H54 (cell line): Measurements from ENCODE around the gene PHETA1.
A peak's percentile ranks its signal among the peaks of the same experiment; 100 is the strongest.
"Not testable (repeated sequence)": the region's sequence is repeated elsewhere in the genome, so short reads cannot be mapped to it uniquely, and the experiment has no call there.

Experiments used
- DNase-seq: peaks from one replicate; pipeline ENCODE4 v3.0.0; 2011; ENCODE audit warnings: low spot score, mixed read lengths; ENCODE audit not compliant: insufficient read length
- FAIRE-seq: peaks from 3 replicates; lab custom pipeline; 2011; peaks lifted over from hg19 to GRCh38; lab: Jason Lieb, UNC
- POLR2A ChIP-seq: IDR thresholded peaks from 2 replicates; pipeline ENCODE4 v1.6.1; 2011; ENCODE audit warnings: low read depth, mild to moderate bottlenecking, low read length

PHETA1 gene

DNA sequence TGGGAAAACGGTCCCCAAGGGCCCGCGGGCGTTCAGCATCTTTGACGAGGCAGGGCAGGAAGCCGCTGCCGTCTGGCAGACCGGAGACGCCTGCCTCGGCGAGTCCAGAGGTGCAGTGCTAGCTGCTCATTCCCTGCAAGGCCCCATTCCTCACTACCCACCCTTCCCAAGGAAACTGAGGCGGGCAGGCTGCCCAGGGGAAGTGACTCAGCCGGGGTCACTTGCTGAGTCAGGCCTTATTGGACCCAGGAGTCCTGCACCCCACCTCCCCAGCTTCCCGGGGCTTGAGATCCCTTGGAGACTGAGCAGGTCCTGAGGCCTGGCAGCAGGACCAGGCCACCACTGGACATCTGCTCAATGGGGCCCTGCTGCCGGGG is 40.5 kb upstream of the PHETA1 start:
- TF ChIP-seq POLR2A: no peak; the same call in 1 of the 2 replicates
- DNase-seq (no peak), FAIRE-seq (no peak)

DNA sequence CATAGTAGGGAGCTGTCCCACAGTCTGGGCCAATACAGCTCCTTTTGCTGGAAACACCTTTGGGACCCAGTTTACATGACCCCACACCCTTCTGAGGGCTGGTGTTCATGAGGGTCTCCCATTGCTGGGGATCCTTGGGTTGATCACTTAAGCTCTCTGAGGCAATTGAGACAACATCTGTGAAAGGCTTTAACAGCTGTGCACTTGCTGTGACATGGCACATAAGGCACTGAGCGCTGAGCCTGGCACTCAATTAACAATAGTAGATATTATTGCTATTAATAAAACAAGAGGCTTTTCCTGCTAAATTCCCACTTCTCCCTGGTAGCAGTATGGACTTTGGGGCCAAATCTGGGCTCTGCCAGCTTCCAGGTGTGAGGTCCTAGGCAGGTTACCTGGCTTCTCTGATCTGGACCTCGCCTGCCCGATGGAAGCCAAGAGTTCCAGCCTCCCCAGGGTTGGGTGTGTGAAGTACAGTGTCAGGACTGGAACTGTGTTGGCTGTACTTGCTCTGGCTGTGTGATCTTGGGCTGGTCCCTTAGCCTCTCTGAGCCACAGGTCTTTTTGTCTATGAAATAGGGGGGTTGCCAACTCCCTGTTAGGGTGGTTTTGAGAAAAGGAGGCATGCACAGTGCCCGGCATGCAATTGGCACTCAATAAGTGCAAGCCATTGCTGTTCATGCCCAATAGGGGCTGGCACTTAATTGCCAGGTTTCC is 39.9 kb upstream of the PHETA1 start:
- DNase-seq: no peak
- FAIRE-seq: no peak
- no peak for TF ChIP-seq POLR2A

GRCh38 chr12:111408116-111408440 is 39.2 kb upstream of the PHETA1 start:
- FAIRE-seq (no peak), DNase-seq (no peak)
- no peak for TF ChIP-seq POLR2A

DNA sequence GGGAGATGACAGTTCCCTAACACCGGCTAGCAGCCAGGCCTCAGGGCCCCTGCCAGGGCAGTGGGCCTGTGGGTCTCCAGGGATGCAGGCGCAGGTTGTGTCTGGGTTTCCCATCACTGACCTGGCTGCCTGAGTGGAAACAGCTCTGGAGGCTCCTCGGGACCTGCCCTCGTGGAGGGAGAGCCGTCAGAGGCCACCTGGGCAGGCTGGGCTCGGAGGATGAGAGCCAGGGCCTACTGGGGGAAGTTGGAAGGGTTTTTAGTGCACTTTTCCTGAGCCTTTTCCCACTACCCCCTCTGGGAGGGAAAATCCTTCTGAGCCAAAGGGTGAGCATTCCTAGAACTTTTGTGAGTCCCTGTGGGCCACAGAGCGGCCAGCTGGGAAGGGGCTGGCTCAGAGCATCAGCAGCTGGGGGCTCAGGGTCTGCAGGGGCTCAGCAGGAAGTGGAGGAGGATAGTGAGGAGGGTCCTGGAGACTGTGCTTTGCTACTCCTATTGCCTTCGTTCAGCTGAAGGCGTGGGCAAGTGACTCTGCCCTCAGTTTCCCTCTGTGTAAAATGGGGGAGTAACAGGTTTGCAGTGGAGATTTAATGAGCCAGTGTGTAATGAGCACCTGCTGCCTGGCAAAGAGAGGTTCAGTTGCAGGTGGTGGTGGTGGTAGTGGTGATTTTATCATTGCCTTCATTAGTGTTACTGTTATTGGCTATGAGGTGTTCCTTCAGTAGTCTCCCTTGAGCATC is 38.7 kb upstream of the PHETA1 start:
- no peak for TF ChIP-seq POLR2A
- no peak for DNase-seq
- FAIRE-seq: no peak

DNA sequence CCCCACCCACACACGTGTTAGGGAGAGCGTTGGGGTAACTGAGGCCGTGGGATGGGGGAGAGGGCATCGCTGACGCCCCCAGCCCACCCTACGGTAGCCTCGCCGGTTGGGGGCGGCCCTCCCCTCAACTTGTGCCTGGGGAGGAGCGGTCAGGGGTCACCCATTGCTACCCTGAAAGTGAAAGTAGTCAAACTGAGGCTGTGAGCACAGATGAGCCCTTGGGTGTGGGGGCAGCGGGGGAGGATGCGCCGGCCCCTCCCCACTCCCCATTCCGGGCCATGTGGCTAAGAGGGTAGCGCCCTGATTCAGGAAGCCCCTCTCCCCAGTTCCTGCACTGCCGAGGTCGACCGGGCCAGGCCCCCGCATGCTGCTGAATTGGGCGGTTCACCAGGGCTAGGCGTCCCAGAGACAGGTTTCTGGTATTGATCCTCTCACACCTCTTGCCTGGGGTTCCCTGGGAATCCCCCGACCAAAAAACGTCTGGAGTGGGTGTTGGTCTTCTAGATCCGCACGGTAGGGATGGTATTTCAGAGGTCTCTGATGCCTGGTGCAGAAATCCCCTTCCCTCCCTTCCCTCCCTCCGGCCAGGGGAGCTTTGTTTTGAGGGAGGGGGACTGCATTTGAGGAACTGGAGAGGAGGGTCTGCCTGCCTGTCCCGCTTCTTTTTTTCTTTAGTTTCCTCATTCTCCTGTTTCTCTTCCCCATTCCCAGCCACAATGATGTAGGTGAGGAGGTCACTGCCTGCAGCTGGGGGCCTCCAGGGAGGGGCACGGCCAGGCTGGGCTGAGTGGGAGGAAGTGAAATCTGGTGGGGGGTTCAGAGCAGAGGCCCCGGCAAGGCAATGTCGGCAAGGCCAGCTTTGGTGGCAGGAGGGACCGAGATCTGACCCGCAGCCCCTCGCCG is 37.8 kb upstream of the PHETA1 start:
- FAIRE-seq (no peak), DNase-seq (no peak)
- 0 out of 2 replicates have a peak, but pooled peaks have one; percentile 5 for TF ChIP-seq POLR2A

GRCh38 chr12:111405859-111406473 is 37.1 kb upstream of the PHETA1 start, which contains the start of gene SH2B3:
Gene SH2B3 (plus strand): TSS chr12:111405923. CDS start chr12:111418146, 12,223 bp downstream.
- FAIRE-seq (no peak), DNase-seq (no peak)
- peak; percentile 83 for TF ChIP-seq POLR2A

DNA sequence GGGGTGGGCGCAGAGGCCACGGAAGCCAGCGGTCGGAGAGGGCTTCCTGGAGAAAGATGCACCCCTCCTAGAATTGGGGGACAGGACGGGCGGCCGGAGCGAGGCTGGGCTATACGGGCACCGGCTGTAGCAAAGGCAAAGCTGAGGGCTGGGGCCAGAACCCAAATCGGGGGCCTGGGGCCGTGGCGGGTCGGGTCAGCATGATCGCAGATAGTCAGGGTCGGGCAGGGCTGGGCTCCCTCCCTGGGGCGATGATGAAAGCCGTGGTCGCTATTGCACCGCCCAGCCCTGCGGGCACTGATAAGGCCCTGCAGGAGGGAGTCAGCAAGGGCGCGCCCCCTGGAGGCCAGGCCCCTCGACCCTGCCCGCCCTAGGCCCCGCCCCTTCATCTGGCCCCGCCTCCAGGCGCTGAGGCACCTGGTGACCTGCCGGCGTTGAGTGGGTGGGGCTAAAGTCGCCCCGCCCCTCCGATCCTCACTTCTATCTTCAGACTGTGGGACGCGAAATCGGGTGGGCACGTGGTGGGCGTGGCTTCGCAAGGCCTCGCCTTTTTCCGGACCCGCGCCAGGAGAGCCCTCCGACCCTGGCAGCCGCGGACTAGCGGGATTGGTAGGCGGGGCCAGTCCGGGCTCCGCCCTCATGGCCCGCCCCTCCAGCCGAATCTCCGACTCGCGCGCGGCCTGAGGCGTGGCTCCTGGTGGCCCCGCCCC is 36.4 kb upstream of the PHETA1 start:
- DNase-seq (peak; percentile 92), FAIRE-seq (peak; percentile 80)
- TF ChIP-seq POLR2A: no peak

DNA sequence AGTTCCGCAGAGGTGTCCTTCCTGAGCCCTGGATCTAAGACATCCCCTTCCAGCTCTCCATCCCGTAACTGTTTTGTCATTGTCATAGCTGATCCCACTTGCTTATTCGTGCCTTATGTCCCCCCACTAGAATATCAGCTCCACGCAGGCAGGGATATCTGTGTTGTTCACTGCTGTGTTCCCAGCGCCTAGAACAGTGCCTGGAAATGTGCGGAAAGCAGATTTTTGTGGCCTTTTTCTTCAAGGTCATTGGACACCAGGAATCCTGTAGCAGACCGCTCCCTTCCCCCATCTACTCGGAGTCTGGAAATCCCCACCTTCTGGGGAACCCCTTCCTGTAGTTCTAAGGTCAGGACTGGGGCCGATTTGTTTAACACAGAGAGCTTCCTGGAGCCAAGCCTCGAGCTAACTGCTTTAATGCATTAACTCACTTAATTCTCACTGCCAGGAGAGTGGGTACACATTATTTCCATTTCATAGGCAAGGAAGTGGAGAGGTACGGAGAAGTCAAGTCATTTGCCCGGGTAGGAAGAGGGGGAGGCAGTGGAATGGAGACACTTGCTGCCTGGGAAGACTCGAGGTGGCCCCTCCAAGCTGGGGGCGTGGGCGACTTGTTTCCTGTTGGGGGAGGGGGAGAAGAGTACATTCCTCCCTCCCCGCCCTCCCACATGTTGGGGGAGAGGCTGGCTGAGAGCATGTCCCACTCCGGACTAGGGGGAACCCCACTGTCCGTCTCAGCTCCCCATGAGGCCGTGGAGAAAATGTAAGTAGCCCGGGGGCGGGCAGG is 35.7 kb upstream of the PHETA1 start:
- DNase-seq (no peak), FAIRE-seq (no peak)
- TF ChIP-seq POLR2A: no peak

DNA sequence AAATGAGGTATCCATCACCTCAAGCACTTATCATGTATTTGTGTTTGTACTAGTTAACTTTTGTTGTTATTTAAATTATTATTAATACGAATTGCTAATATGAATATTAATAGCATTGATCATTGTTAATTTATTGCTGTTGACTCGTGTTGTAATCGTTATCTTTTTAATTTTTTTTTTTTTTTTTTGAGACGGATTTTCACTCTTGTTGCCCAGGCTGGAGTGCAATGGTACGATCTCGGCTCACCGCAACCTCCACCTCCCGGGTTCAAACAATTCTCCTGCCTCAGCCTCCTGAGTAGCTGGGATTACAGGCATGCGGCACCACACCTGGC is 33.6 kb upstream of the PHETA1 start:
- not testable (repeated sequence) for DNase-seq, FAIRE-seq

DNA sequence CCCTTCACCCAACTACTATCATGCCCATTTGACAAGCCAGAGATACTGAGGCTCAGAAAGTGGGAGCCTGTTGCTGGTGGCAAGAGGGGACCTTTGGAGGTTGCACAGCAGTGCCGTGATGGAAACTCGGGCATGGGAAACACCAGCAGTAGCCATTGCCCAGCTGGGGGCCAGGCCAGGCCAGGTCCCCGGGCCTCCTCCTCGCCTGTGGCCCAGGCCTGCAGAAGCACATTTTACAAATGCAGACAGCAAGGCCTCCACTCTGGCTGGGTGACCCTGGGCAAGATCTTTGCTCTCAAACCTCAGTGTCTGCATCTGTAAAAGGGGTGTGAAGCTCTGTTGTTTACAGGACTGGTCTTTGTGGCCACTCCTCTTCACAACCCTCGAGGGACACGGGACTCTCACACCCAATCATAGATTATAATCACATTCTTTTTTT is 32.3 kb upstream of the PHETA1 start:
- FAIRE-seq: no peak

DNA sequence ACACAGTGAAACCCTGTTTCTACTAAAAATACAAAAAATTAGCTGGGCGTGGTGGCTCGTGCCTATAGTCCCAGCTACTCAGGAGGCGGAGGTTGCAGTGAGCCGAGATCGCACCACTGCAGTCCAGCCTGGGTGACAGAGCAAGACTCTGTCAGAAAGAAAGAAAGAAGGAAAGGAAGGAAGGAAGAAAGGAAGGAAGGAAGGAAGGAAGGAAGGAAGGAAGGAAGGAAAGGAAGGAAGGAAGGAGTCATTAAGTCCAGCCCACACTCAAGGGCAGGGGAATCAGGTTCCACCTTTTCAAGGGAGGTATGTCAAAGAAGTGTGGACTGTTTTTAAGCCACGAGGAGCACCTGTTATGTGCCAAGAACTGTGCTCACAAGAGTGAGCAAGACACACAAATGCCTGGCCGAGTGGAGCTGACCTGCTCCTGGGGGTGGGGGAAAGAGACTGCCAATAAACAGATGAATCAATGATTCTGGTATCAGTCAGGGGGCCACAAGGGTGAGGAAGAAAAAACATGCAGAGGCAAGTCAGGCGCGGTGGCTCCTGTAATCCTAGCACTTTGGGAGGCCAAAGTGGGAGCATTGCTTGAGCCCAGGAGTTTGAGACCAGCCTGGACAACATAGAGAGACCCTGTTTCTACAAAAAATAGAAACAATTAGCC is 31.0 kb upstream of the PHETA1 start:
- FAIRE-seq, DNase-seq: not testable (repeated sequence)

More for the DNA sequence above, 32.3 kb upstream of the PHETA1 start:
- no peak for DNase-seq
- no peak for TF ChIP-seq POLR2A

DNA sequence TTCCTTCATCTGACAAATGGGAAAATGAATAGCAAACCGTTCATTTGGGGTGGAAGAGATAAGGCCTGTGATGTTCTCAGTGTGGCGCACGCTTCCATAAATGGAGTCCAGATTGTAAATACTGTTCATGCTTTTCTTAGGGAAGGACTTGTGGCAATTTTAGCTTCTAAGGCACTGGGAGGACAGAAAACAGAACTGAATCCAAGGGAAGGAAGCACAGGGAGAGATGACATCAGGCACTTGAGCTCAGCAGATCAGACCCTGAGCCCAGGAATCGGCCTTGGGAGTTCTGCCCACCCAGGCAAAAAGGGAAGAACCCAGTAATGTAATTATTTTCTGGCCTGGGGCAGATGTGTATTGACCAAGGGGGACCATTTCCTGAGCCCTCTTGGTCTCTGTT is 29.6 kb upstream of the PHETA1 start:
- no peak for TF ChIP-seq POLR2A
- DNase-seq: no peak
- no peak for FAIRE-seq
